Anterior cingulate cortex (tissue), 58 donors: ENCODE results near the gene VPS35.
A peak's percentile ranks its signal among the peaks of the same experiment; 100 is the strongest.

Source experiments
- DNase-seq, 58 donors: peaks; one replicate each; lab custom pipeline; 2025; lab: John Stamatoyannopoulos, UW

The VPS35 gene

DNA sequence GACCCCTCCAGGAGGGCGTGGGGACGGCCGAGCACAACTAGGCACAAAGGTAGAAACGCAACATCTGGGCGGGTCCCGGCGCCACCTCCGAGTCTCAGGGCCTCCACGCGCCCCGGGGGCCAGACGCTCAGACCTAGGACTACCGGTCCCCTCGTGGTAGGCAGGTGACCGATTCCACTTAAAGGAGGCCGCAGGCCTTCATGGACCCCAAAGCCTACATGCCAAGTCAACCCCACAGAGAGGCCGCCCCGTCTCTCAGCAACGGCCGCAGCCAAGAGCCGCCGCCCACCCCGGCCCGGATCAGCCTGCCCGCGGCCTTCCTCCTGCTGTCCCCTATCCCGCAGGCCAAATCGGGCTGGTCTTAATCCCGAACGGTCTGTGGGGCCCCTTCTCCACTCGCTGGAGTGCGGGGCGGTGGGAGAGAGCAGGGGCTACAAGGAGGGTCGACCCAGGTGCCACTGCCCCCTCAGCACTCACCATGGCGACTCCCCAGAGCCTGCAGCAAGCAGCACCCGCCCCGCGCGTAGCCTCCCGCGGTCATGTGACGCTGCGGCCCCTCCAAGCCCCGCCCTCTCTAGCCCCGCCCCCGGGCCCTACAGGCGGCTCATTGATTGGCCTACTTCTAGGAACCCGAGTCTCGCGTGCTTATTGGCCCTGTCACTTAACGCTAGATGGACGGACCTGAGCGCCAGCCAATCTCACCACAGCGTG lies at the start of gene VPS35:
TSS of gene VPS35 (minus strand) at position 525 of the 711 bp plus-strand sequence. CDS start at position 480, 45 bp downstream.
- peak; percentile 96 to 100 (median 99) for DNase-seq

DNA sequence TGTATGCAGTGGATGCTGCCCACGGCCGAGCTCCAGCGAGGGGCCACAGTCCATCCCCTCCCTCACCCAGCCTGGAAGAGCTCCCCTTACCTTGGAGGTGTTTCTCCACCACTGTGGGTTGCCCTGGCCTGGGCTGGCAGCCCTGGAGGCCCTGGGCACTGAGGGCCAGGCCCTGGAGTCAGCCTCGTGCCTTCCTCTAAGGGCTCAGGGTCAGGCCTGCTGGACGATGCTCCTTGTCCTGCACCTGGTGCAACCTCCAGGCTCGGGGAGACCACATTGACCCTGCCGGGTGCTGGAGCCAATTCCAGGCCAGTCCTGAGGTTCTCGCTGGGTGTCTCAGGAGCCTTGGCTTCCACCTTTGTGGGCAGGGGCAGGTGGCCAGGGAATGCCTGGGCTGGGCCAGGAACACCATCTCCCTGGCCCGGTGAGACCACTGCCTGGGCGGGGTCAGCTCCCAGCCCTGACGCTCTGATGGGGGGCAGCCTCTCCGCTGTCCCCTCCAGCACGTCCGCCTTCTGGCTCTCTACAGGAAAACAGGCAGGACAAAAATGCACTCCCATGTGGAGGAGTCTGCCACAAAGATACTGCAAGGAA lies 48.7 kb upstream of the VPS35 start:
- no peak for DNase-seq

DNA sequence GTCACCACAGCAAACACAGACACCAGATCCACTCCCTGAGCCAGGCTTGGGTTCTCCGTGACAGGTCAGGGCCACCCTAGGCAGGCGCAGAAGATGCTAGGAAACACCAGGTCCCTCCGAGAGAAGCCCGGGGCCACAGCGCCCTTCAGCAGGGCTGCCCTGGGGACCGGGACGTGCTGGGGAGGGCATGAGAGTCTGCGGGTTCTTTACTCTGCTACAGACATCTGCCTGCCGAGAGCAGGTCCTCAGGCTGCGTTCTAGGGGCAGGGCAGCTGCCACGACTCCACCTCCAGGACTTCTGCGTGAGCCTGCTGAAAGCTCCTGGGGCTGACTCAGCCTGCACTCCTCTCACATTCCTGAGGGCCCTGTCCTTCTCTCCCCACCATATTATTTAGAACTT lies 47.7 kb upstream of the VPS35 start:
- no peak for DNase-seq

GRCh38 chr16:46733319-46733830 lies 44.4 kb upstream of the VPS35 start:
- DNase-seq = no peak

GRCh38 chr16:46732561-46732960 lies 43.6 kb upstream of the VPS35 start:
- no peak for DNase-seq

GRCh38 chr16:46731691-46732555 lies 42.9 kb upstream of the VPS35 start:
- DNase-seq = no peak

DNA sequence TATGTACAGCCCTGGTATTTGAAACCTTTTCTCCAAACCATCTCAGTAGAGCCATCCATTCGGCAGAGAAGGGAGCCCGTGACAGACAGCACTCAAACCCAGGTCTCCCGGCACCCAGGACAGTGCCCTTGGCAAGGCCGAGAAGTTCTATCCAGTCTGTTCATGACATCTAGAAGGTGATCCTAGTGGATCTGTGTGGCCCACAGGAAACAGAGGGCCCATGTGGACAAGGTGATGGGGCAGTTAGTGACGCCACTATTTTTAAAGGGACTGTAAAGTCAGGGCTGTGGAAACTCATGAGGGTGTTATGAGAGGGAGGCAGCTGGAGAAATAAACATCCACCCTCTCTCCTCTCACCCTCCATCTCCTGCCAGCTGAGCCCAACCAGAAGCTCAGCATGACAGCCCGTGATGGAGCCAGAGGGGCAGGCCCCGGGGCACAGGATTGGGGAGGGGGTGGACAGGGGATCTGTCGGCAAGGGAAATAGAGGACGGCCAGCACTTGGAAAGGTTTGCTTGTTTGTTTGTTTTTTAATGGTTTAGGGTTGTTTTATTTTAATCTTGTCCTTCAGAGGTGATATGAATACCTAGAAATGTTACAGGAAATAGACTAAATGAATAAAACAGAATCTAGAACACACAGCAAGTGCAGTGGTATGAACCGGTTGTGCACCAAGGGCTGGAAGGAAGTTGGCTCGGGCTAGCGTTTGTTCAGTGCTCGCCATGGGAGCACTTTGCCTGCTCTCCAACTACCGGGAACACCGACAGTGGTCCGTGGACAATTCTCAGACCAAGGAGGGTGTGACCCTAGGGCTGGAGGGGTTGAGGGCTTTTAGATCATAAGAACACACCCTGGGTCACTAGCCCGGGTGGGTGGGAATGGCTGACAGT lies 42.1 kb upstream of the VPS35 start:
- no peak for DNase-seq

DNA sequence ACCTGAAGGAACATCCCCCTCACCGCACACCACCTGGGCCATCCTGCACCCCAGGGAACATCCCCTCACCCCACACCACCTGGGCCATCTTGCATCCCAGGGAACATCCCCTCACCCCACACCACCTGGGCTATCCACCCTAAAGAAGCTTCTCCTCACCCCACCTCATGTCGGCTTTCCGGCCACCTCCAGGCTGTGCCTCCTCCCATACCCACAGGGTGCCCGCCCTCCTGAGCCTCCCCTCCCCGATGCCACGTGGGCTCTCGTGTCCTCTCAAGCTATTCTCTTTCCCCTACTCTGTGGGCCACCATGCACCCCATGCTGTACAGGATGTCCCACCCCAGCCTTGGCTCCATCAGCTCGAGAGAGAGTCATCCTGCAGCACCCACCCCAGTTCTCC lies 41.1 kb upstream of the VPS35 start:
- no peak for DNase-seq

DNA sequence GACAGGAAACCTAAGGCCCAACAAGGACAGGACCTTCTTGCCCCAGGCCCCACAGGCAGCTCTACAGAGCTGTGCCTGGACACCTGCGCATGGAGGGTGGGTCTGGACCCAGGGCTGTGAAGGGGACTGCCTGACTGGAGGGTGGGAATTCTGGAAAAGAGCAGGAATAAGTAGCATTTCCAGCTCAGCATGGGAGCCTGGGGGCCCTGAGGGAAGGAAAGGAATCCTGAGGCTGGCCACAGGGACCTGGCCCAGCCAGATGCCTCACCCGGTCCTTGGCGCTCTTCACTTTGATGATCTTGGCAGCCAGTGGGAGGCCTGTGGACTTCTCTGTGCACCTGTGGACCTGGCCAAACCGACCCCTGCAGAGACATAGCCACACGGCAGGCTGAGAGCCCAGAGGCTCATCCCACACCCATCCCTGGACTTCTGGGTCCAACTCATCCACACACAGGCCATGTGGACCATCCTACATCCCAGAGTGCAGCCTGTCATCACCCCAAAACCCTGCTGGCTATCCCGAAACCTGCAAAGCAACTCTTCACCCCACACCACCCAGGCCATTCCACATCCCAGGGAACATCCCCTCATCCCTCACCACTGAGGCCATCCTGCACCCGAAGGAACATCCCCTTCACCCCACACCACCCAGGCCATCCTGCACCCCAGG lies 40.5 kb upstream of the VPS35 start:
- no peak for DNase-seq

GRCh38 chr16:46728806-46729205 lies 39.8 kb upstream of the VPS35 start:
- no peak for DNase-seq

- no peak for DNase-seq
These were observed 38.7 kb upstream of the VPS35 start for GRCh38 chr16:46727630-46728029.

- no peak for DNase-seq
These were observed 38.2 kb upstream of the VPS35 start for GRCh38 chr16:46727184-46727583.

DNA sequence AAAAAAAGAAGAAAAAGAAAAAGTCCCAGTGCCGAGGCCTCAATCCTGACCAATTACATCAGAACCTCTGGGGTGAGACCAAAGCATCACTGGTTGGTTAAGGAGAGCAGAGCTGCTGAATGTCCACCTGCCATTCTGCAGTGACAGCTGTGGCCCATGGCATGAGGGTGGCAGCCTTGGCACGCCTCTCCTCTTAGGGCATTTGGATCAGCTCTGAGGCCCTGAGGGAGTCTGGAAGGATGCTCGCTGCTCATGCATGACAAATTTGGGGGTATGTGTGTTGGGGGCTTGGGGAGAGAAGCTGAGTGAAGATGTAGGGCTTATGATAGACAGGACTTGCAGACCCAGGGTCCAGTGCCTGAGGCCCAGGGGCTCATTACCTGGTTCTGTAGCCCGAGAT lies 32.9 kb upstream of the VPS35 start:
- DNase-seq = no peak

GRCh38 chr16:46720619-46721018 lies 31.6 kb upstream of the VPS35 start:
- DNase-seq = no peak

- DNase-seq = no peak
These were observed 30.6 kb upstream of the VPS35 start for GRCh38 chr16:46719528-46719927.

DNA sequence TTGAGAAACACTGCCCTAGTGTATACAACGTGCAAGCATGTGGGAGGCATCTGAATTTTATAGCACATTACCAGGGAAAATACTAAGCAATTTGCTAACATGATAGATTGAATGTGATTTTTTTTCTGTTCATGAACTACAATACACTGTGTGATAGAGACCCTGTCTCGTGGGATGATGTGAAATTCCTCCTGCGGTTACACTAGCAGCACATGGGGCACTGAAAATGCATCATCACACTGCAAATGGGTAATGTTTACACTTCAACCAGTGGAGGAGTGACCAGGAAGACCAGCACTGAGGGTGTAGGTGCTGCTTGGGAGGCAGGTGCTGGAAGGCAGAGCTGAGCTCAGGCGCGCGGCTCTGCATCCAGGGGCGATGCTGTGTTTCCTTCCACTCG lies 29.2 kb upstream of the VPS35 start:
- no peak for DNase-seq

DNA sequence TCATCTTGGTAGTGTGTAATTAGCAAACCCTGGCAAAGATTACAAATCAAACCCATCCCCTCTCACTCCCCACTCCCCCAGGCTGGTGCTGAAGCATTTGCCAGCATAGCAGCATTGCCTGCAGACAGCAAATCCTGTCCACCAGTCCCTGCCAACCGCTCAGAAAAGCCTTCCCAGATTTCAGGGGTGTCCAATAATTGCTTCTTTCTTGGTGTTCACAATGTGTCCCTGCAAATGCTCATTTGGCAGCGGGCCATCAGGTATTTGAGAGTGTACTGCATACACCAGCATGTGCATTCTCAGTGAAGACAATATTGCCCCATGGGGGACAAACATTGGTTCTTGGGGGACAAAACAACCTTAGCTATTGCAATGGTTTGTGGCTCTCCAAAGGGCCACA lies 28.7 kb upstream of the VPS35 start:
- DNase-seq = peak in 1 of 58 donors; percentile 4

DNA sequence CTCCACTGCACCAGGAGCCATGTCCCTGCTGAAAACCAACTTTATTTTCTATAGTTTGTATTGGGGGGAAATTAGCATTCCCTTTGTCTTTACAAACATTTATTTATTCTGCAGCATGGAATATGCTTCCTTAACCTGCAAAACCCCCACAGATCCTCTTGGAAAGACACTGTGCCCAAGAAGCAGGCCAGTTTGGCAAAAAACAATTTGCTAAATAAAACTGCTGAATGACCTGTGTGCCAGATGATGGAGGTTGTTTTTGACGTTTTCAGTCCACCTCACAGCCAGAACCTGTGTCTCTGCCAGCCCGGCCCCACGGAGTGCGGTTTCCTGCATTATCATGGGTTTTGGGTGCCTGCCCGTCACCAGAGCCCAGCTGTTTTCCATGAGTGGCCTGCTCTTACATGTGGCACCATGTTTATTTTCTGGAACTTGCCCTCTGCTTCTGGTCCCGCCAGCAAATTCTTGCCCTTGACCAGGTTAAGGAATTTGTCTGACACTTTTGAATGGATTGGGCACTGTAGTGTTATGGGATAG lies 26.9 kb upstream of the VPS35 start:
- DNase-seq = no peak
